Raji (cell line): ENCODE results near the gene PCDHGA11.
"Not testable (repeated sequence)": the region's sequence is repeated elsewhere in the genome, so short reads cannot be mapped to it uniquely, and the experiment has no call there.

Experiments
- POLR2A ChIP-seq: IDR thresholded peaks from 2 replicates; pipeline ENCODE4 v1.6.1; 2011; ENCODE audit warnings: low read depth, low read length, control low read depth; ENCODE audit not compliant: insufficient read depth

PCDHGA11 gene

DNA sequence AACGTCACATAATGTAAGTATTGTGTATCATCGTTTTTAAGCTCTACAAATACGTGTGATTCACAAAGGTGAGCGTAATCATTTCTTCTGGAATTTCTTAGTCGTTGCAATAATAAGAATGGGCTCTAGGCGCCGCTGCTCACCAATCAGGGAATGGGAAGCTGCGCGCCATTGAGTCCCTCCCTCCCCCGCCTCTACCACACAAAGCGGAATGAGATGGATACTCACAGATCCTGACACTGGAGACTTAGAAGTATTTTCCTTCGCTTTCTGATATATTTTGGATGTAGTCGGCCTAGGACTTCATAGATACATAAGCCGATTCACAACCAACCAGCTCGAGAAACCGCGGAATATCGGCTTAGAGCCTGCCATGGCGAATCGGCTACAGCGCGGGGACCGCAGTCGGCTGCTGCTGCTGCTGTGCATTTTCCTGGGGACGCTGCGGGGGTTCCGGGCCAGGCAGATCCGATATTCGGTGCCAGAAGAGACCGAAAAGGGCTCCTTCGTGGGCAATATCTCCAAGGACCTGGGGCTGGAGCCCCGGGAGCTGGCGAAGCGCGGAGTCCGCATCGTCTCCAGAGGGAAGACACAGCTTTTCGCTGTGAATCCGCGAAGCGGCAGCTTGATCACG is at the start of gene PCDHGA11:
TSS of gene PCDHGA11 (plus strand) at position 197 of the 634 bp plus-strand sequence. CDS start at position 374, 177 bp downstream.
- TF ChIP-seq POLR2A = no peak

DNA sequence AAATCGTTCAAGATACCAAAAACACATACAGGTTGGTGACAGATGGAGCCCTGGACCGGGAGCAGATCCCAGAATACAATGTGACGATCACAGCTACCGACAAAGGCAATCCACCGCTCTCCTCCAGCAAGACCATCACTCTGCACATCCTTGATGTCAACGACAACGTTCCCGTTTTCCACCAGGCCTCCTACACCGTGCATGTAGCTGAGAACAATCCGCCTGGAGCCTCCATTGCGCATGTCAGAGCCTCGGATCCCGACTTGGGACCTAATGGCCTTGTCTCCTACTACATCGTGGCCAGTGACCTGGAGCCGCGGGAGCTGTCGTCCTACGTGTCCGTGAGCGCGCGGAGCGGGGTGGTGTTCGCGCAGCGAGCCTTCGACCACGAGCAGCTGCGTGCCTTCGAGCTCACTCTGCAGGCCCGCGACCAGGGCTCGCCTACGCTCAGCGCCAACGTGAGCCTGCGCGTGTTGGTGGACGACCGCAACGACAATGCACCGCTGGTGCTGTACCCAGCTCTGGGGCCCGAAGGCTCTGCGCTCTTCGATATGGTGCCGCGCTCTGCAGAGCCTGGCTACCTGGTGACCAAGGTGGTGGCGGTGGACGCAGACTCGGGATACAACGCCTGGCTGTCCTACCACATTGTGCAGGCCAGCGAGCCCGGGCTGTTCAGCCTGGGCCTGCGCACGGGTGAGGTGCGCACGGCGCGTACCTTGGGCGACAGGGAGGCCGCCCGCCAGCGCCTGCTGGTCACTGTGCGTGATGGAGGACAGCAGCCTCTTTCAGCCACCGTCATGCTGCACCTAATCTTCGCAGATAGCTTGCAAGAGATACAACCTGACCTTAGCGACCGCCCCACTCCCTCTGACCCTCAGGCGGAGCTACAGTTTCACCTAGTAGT is 49.0 kb upstream of the PCDHGA11 start:
- no peak for TF ChIP-seq POLR2A

DNA sequence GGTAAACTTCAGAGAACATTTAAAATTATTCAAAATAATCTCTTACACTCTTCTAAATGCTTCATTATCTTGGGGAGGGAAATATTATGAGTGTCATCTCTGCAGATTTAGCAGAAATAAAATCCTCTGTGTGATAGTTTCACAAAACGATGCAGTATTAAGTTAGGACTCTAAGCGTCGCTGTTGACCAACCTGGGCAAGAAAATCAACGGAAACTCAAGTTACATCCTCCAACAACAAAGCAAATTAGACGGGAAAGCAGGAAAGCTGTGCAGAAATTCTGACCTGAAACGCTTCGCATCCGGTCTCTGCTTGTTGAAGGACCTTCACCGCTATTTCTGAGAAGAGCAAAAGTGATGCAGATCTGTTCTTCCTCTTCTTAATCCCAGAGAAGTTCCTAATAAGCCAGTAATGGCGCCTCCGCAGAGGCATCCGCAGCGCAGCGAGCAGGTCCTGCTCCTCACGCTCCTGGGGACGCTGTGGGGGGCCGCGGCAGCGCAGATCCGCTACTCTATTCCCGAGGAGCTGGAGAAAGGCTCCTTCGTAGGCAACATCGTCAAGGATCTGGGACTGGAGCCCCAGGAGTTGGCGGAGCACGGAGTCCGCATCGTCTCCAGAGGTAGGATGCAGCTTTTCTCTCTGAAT is 47.1 kb upstream of the PCDHGA11 start, which contains the start of gene PCDHGA6:
TSS of gene PCDHGA6 (plus strand) at position 219 of the 645 bp plus-strand sequence. CDS start at position 412, 193 bp downstream.
- TF ChIP-seq POLR2A = no peak

- TF ChIP-seq POLR2A = no peak
Measured at GRCh38 chr5:141374627-141375026, 46.2 kb upstream of the PCDHGA11 start.

GRCh38 chr5:141382469-141383294 is 38.2 kb upstream of the PCDHGA11 start, which contains the start of gene PCDHGA7:
Gene PCDHGA7, plus strand, starts transcription at chr5:141382742. Its CDS starts 158 bp downstream, at chr5:141382900.
- TF ChIP-seq POLR2A = no peak

DNA sequence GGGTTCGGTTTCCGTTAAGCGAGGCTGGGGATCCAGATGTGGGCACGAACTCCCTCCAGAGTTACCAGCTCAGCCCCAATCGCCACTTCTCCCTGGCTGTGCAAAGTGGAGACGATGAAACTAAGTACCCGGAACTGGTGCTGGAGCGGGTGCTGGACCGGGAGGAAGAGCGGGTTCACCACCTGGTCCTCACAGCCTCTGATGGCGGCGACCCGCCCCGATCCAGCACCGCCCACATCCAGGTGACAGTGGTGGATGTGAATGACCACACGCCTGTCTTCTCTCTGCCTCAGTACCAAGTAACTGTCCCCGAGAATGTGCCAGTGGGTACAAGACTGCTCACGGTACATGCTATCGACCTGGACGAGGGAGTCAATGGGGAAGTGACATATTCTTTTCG is 37.5 kb upstream of the PCDHGA11 start:
- no peak for TF ChIP-seq POLR2A

- TF ChIP-seq POLR2A = no peak
Measured at GRCh38 chr5:141384471-141385267, 36.2 kb upstream of the PCDHGA11 start.

- TF ChIP-seq POLR2A = not testable (repeated sequence)
Measured at GRCh38 chr5:141387557-141388311, 33.1 kb upstream of the PCDHGA11 start, which contains the start of gene PCDHGB4. Gene PCDHGB4, plus strand, starts transcription at chr5:141387698. Its CDS starts 187 bp downstream, at chr5:141387885.

DNA sequence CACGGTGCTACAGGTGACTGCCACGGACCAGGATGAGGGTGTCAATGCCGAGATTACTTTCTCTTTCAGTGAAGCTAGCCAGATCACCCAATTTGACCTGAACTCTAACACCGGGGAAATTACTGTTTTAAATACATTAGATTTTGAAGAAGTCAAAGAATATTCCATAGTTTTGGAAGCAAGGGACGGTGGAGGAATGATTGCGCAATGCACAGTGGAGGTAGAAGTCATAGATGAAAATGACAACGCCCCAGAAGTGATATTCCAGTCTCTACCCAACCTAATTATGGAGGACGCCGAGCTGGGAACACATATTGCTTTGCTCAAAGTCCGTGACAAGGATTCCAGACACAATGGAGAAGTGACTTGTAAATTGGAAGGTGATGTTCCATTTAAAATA is 32.2 kb upstream of the PCDHGA11 start:
- TF ChIP-seq POLR2A = no peak

GRCh38 chr5:141389153-141390042 is 31.5 kb upstream of the PCDHGA11 start:
- TF ChIP-seq POLR2A = no peak

GRCh38 chr5:141392429-141393198 is 28.2 kb upstream of the PCDHGA11 start, which contains the start of gene PCDHGA8:
Gene PCDHGA8, plus strand, starts transcription at chr5:141392633. Its CDS starts 181 bp downstream, at chr5:141392814.
- no peak for TF ChIP-seq POLR2A
